ENCODE results near the gene TAX1BP1.

DNA sequence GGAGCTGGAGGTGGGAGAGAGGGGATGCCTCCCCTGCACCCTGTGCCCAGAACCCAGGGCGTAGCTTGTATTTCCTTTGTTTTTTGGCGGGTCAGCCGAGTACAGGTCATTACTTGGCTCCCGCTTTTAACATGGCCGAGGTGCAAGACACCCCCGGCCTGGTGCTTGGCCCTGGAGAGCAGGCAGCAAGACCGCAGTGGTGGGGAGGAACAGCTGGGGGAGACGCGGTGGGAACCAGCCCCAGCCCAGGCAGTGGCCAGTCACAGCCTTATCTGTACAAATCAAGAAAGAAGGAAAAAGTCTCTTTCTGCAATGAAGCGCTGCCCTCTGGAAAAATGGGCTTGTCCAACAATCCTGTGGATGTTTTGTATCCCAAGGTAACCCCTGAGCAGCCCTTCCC, 99.1 kb downstream of the TAX1BP1 start:
- TF ChIP-seq, protein P1, sequence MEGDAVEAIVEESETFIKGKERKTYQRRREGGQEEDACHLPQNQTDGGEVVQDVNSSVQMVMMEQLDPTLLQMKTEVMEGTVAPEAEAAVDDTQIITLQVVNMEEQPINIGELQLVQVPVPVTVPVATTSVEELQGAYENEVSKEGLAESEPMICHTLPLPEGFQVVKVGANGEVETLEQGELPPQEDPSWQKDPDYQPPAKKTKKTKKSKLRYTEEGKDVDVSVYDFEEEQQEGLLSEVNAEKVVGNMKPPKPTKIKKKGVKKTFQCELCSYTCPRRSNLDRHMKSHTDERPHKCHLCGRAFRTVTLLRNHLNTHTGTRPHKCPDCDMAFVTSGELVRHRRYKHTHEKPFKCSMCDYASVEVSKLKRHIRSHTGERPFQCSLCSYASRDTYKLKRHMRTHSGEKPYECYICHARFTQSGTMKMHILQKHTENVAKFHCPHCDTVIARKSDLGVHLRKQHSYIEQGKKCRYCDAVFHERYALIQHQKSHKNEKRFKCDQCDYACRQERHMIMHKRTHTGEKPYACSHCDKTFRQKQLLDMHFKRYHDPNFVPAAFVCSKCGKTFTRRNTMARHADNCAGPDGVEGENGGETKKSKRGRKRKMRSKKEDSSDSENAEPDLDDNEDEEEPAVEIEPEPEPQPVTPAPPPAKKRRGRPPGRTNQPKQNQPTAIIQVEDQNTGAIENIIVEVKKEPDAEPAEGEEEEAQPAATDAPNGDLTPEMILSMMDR (IDR thresholded peaks at IDR 0.05; ENCODE audit: low read length), result no peak
- TF ChIP-seq EZH2phosphoT487 (IDR thresholded peaks at IDR 0.05; ENCODE audit: low read length), result no peak

Measured in MM.1S (cell line).